Measurements from ENCODE around the gene PTPN18.

DNA sequence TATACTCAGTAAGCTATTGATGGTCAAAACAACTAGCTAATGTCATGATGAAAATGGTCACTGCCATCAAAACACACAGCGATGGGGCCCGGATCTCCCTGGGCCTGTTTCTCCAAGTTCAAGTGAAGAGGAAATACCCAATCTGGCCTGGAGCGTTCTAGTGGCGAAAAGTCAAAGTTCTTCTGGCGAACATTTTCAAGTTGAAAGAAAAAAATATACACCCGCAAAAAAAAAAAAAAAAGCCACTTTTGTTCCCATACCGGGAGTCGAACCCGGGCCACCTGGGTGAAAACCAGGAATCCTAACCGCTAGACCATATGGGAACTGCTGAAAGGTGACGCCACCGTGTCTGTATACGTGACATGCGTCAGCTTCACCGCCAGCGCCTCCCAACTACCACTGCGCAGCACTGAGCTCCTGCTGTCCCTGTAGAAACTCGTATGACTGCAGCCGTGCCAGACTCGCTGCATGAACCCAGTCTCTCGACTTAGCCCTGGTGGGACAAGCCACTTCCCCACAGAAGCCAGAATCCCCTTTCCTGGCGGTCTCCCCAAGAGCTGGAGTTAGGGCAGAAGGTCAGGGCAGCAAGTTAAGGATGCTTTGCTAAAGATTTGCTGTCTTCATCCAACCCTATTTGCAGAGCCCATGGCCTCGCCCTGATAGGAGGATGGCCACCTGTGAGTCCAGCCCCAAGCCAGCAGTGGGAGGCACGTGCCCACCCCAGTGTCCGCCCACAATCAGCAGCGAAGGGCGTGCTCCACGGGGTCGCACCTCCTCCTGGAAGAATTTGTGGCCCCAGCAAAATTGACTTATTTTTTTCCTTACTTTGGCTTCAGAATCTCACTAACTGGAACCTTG lies 18.8 kb upstream of the PTPN18 start:
- no peak for TF ChIP-seq POLR2A (IDR thresholded peaks at IDR 0.05; ENCODE audit: low read length)
- TF ChIP-seq GATA1 (IDR thresholded peaks at IDR 0.05; ENCODE audit: low read depth, low read length) = no peak
